A204.1 (cell line): ENCODE data around the gene SLFN5.
"Not testable (repeated sequence)": the region's sequence is repeated elsewhere in the genome, so short reads cannot be mapped to it uniquely, and the experiment has no call there.

Experiments
- FAIRE-seq: peaks from 2 replicates; lab custom pipeline; 2012; peaks lifted over from hg19 to GRCh38; lab: Jason Lieb, UNC

The SLFN5 gene

GRCh38 chr17:35242805-35243560 is at the start of gene SLFN5:
Gene SLFN5, plus strand, starts transcription at chr17:35243072. Its CDS starts 15,619 bp downstream, at chr17:35258691.
- no peak for FAIRE-seq

GRCh38 chr17:35194001-35194400 is 48.9 kb upstream of the SLFN5 start, which contains the start of gene SLC35G3:
Gene SLC35G3, minus strand, starts transcription at chr17:35194393. Its CDS starts 86 bp downstream, at chr17:35194307.
- not testable (repeated sequence) for FAIRE-seq

- not testable (repeated sequence) for FAIRE-seq
Measured at GRCh38 chr17:35195062-35195461, 47.8 kb upstream of the SLFN5 start.

GRCh38 chr17:35202582-35202981 is 40.3 kb upstream of the SLFN5 start:
- not testable (repeated sequence) for FAIRE-seq

- no peak for FAIRE-seq
Measured at GRCh38 chr17:35210741-35211140, 32.1 kb upstream of the SLFN5 start.

- FAIRE-seq: no peak
Measured at GRCh38 chr17:35212668-35213067, 30.2 kb upstream of the SLFN5 start.

- FAIRE-seq: no peak
Measured at GRCh38 chr17:35213412-35213940, 29.4 kb upstream of the SLFN5 start.

- no peak for FAIRE-seq
Measured at GRCh38 chr17:35214192-35214591, 28.7 kb upstream of the SLFN5 start.

- no peak for FAIRE-seq
Measured at GRCh38 chr17:35214631-35215273, 28.1 kb upstream of the SLFN5 start.

GRCh38 chr17:35217107-35217506 is 25.8 kb upstream of the SLFN5 start:
- FAIRE-seq: no peak

GRCh38 chr17:35218915-35219314 is 24.0 kb upstream of the SLFN5 start:
- no peak for FAIRE-seq

GRCh38 chr17:35222452-35222851 is 20.4 kb upstream of the SLFN5 start:
- no peak for FAIRE-seq

- no peak for FAIRE-seq
Measured at GRCh38 chr17:35224436-35224835, 18.4 kb upstream of the SLFN5 start.

GRCh38 chr17:35227546-35227945 is 15.3 kb upstream of the SLFN5 start:
- FAIRE-seq: no peak

- FAIRE-seq: no peak
Measured at GRCh38 chr17:35229638-35230037, 13.2 kb upstream of the SLFN5 start.

- FAIRE-seq: not testable (repeated sequence)
Measured at GRCh38 chr17:35234315-35234714, 8.6 kb upstream of the SLFN5 start.

GRCh38 chr17:35235289-35235688 is 7.6 kb upstream of the SLFN5 start:
- FAIRE-seq: no peak

GRCh38 chr17:35235917-35236316 is 7.0 kb upstream of the SLFN5 start:
- FAIRE-seq: no peak

- FAIRE-seq: no peak
Measured at GRCh38 chr17:35236821-35237220, 6.1 kb upstream of the SLFN5 start.

- FAIRE-seq: no peak
Measured at GRCh38 chr17:35238821-35239220, 4.1 kb upstream of the SLFN5 start.

- no peak for FAIRE-seq
Measured at GRCh38 chr17:35239823-35240222, 3.0 kb upstream of the SLFN5 start.

- no peak for FAIRE-seq
Measured at GRCh38 chr17:35240861-35241260, 2.0 kb upstream of the SLFN5 start.

GRCh38 chr17:35241520-35241919 is 1.4 kb upstream of the SLFN5 start:
- FAIRE-seq: no peak
